Measurements from ENCODE around the gene GCLM.

GCLM gene

DNA sequence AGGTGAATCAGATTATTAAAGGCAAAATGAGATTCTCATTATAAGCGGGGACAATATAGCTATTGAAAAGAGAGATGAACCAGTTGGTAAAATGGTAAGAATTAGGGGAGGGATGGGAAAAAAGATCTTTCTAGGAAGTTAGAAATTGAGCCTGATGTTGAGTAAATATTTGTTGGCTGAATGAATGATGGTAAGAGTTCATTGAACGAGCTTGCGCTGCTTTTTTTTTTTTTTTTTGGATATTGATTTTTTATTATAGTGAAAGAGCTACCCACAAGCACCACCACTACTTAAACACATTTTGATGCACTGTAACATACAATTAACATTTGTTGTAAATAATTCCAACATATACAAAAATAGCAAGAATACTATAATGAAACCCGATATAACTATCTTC, 1.1 kb upstream of the GCLM start:
- Histone ChIP-seq H3K36me3 (ENCODE audit: control insufficient read depth, low read depth, low read length) (no peaks in the 10 kb centered on the region), H3K9ac (ENCODE audit: low read length) (no peak overlapping the region), H3K4me3 (ENCODE audit: low read length) (peak overlapping the region; percentile 95), H3K4me1 (ENCODE audit: control insufficient read depth, low read depth, low read length) (peaks cover 12% of the 10 kb centered on the region), H3K27me3 (ENCODE audit: control insufficient read depth, insufficient read depth, low read length) (peaks cover 4% of the 10 kb centered on the region), H3K9me3 (ENCODE audit: control insufficient read depth, low read depth, low read length) (no peaks in the 10 kb centered on the region), H3K27ac (ENCODE audit: low read length) (no peak overlapping the region)

DNA sequence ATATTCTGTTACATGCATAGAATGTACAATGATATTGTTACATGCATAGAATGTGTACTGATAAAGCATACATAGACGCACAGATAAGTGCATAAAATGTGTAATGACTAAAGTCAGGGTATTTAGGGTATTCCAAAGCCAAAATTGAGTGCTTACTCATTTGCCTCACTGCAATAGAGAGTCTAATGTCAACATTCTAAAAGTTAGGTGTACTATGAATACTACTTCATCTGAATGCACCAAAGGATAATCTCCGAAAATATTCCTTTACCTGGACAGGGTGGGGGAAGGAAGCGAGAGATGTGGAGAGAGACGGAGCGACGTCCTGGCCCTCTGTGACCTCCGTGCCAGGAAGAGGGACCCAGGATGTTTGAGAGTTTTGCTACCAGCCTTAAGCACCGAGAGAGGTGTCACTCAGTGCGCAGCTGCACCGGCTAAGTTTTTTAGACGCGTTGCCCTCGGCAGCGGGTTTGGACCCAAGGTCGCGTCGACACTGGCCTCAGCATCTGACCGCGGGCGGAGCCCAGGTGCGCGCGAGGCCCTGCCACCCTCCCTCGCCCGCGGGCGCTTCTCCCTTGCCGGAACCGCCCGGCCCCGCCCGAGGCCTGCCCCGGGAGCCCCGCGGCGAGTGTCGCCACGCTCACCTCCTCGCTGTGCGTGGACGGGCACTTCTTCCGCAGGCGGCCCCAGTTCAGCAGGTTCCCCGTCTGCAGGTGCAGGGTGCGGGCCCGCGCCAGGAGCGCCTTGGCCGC, 660 bp downstream of the GCLM start:
- Histone ChIP-seq H3K9ac (ENCODE audit: low read length) (peak overlapping the region; percentile 70), H3K27me3 (ENCODE audit: control insufficient read depth, insufficient read depth, low read length) (peaks cover 4% of the 10 kb centered on the region), H3K4me3 (ENCODE audit: low read length) (peak overlapping the region; percentile 95), H3K4me1 (ENCODE audit: control insufficient read depth, low read depth, low read length) (peaks cover 12% of the 10 kb centered on the region), H3K27ac (ENCODE audit: low read length) (no peak overlapping the region), H3K9me3 (ENCODE audit: control insufficient read depth, low read depth, low read length) (no peaks in the 10 kb centered on the region), H3K36me3 (ENCODE audit: control insufficient read depth, low read depth, low read length) (no peaks in the 10 kb centered on the region)

DNA sequence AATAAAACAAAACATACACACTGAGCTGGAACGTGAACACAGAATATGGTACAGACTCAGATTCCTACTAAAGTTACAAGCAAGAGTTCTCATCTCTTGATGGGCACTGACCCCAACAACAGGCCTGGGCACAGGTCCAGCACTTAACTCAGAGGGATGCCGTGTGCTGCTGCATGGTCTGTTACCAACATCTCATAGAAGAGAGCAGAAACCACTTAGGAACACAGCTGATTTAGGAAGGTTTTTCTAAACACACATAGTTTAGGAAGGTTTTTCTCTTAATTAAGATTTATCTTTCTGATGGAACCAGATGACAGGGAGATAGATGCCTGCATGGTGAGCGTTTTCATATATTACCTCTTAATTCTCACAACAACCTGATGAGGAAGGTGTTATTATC, 1.5 kb downstream of the GCLM start:
- Histone ChIP-seq H3K27me3 (ENCODE audit: control insufficient read depth, insufficient read depth, low read length) (peaks cover 4% of the 10 kb centered on the region), H3K27ac (ENCODE audit: low read length) (no peak overlapping the region), H3K4me3 (ENCODE audit: low read length) (peak overlapping the region; percentile 95), H3K9ac (ENCODE audit: low read length) (no peak overlapping the region), H3K4me1 (ENCODE audit: control insufficient read depth, low read depth, low read length) (peaks cover 12% of the 10 kb centered on the region), H3K36me3 (ENCODE audit: control insufficient read depth, low read depth, low read length) (no peaks in the 10 kb centered on the region), H3K9me3 (ENCODE audit: control insufficient read depth, low read depth, low read length) (no peaks in the 10 kb centered on the region)

DNA sequence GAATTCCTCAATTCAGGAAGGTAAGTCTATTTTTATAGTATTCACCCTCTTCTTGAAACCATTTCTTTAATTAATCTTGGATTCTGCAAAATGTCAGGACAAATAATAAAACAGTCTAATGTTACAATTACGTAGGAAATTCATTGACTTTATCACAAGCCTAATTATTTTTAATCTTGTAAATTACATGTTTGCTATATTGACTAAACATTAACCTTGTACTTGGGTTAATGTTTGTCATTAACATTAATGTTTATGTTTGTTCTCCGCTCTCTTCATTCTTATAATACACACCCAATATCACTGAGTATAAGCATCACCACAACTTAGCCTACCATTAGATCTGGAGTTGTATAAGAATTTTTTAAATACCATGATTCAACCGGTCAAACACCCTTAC, 2.8 kb downstream of the GCLM start:
- Histone ChIP-seq H3K27ac (ENCODE audit: low read length) (no peak overlapping the region), H3K9me3 (ENCODE audit: control insufficient read depth, low read depth, low read length) (no peaks in the 10 kb centered on the region), H3K9ac (ENCODE audit: low read length) (no peak overlapping the region), H3K4me1 (ENCODE audit: control insufficient read depth, low read depth, low read length) (peaks cover 12% of the 10 kb centered on the region), H3K4me3 (ENCODE audit: low read length) (no peak overlapping the region), H3K36me3 (ENCODE audit: control insufficient read depth, low read depth, low read length) (no peaks in the 10 kb centered on the region), H3K27me3 (ENCODE audit: control insufficient read depth, insufficient read depth, low read length) (peaks cover 4% of the 10 kb centered on the region)

DNA sequence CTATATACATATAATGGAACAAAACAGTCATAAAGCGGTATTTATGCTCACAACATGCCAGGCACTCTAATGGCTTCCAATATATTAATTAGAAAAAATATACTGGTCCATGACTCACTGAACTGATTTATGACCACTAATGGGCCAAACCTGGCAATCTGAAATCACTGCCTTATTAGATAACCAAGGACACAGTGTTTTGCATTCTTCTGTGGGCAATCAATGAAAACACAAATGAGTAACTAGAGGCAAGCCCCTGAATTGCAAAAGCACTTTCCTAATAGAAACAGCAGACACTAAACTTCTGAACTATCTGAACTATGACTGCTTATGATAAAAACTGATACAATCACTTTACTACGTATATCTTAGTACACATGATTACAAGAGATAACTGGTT, 3.5 kb downstream of the GCLM start:
- peaks cover 4% of the 10 kb centered on the region for H3K27me3 ChIP-seq (ENCODE audit: control insufficient read depth, insufficient read depth, low read length)
- H3K4me3 ChIP-seq (ENCODE audit: low read length): no peak overlapping the region
- H3K9me3 ChIP-seq (ENCODE audit: control insufficient read depth, low read depth, low read length): no peaks in the 10 kb centered on the region
- H3K27ac ChIP-seq (ENCODE audit: low read length): no peak overlapping the region
- peaks cover 12% of the 10 kb centered on the region for H3K4me1 ChIP-seq (ENCODE audit: control insufficient read depth, low read depth, low read length)
- H3K9ac ChIP-seq (ENCODE audit: low read length): no peak overlapping the region
- no peaks in the 10 kb centered on the region for H3K36me3 ChIP-seq (ENCODE audit: control insufficient read depth, low read depth, low read length)

DNA sequence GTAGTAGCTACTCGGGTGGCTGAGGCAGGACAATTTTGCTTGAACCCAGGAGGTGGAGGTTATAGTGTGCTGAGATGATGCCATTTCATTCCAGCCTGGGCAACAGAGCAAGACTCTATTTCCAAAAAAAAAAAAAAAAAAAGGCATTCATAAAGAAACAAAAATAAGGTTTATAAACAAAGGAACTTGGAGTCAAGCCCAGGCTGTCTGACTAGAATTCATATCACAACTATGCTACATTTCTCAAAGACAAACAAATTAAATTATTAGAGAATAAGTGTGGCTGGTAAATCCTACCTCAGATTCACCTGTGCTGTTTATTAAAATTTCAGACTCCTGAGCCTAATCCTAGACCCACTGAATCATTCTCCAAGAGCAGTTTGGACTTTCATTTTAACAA, 4.2 kb downstream of the GCLM start:
- Histone ChIP-seq H3K4me3 (ENCODE audit: low read length) (no peak overlapping the region), H3K4me1 (ENCODE audit: control insufficient read depth, low read depth, low read length) (peaks cover 11% of the 10 kb centered on the region), H3K27me3 (ENCODE audit: control insufficient read depth, insufficient read depth, low read length) (peaks cover 4% of the 10 kb centered on the region), H3K36me3 (ENCODE audit: control insufficient read depth, low read depth, low read length) (no peaks in the 10 kb centered on the region), H3K9me3 (ENCODE audit: control insufficient read depth, low read depth, low read length) (no peaks in the 10 kb centered on the region), H3K9ac (ENCODE audit: low read length) (no peak overlapping the region), H3K27ac (ENCODE audit: low read length) (no peak overlapping the region)

DNA sequence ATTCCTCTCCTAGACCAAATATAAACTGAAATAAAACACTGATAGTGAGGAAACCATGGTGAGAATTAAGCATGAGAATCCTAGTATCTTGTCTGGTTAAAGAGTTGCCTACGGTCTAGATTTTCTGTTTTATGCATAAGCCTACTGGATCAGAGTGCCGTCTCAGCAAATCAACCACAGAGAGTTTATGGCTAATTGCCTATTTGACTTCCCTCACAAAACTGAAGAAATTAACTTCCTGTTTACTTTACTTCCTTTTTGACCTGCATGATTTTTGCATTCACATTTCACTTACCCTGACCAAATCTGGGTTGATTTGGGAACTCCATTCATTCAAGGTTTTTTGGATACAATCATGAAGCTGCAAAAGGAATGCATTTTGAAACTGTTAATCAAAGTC, 5.0 kb downstream of the GCLM start:
- no peaks in the 10 kb centered on the region for H3K36me3 ChIP-seq (ENCODE audit: control insufficient read depth, low read depth, low read length)
- H3K9me3 ChIP-seq (ENCODE audit: control insufficient read depth, low read depth, low read length): no peaks in the 10 kb centered on the region
- peaks cover 8% of the 10 kb centered on the region for H3K4me1 ChIP-seq (ENCODE audit: control insufficient read depth, low read depth, low read length)
- no peak overlapping the region for H3K9ac ChIP-seq (ENCODE audit: low read length)
- H3K27ac ChIP-seq (ENCODE audit: low read length): no peak overlapping the region
- peaks cover 4% of the 10 kb centered on the region for H3K27me3 ChIP-seq (ENCODE audit: control insufficient read depth, insufficient read depth, low read length)
- no peak overlapping the region for H3K4me3 ChIP-seq (ENCODE audit: low read length)

DNA sequence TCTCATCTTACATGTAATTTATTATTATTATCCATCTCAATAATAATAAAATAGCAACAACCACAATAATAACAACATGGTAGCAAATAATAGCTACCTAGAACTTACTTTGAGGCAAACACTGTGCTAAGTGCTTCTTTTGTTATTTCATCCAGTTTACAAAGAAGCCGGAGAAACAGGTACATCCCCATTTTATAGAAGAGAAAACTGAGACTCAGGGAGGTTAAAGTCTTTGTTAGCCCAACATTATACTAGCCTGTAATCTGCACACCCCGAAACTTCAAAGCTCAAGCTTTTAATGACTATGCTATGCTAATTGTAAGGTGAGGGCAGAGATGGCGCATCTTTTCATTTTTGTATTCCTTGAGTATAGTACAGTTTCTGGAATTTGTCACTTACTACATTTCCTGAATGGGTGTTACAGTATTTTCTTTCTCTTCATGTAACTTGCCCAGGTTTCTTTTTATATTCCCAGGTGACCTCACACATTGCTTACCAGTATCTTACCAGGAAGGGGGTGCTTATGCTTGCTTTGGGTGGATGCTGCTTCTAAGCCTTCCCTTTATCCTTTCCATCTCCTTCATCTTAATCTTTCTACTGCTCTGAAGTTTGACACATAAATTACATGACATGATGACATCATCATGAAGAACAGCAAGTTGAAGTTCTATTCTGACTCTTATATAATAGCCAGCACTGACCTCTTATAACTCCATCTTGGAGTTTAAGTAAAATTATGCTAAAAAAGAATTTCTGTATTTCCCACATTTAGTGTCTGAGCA, 8.3 kb downstream of the GCLM start:
- Histone ChIP-seq H3K9me3 (ENCODE audit: control insufficient read depth, low read depth, low read length) (no peaks in the 10 kb centered on the region), H3K9ac (ENCODE audit: low read length) (no peak overlapping the region), H3K27ac (ENCODE audit: low read length) (no peak overlapping the region), H3K4me1 (ENCODE audit: control insufficient read depth, low read depth, low read length) (no peaks in the 10 kb centered on the region), H3K27me3 (ENCODE audit: control insufficient read depth, insufficient read depth, low read length) (no peaks in the 10 kb centered on the region), H3K4me3 (ENCODE audit: low read length) (no peak overlapping the region), H3K36me3 (ENCODE audit: control insufficient read depth, low read depth, low read length) (peaks cover 8% of the 10 kb centered on the region)

DNA sequence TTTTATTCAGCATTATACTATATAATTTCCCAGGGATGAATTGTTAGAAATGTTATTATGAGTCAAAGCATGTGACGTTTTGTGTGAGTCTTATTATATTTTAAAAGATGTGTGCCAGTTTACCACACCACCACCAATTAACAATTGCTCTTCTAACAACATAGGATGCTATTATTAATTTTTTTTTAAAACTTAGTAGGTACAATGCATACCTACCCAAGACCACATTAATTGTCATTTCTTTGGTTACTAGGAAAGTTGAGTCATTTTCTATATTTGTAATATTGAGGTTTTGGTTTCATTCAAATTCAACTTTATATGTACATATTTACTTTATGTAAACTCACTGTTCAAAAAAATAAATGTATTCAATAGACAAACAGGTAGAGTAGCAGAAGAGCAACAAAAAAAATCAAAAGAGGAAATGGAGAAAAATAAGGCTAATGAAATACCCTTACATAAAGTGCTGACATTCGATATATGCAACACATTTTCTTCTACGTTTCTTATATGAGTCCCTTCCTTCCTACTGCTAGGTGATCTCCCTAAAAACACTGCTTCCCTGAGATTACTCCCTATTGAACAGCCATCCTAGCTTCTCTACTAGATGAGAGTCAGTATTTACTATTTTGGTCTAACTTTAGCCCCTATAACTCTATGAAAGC, 9.6 kb downstream of the GCLM start:
- H3K27ac ChIP-seq (ENCODE audit: low read length): no peak overlapping the region
- no peak overlapping the region for H3K4me3 ChIP-seq (ENCODE audit: low read length)
- no peaks in the 10 kb centered on the region for H3K9me3 ChIP-seq (ENCODE audit: control insufficient read depth, low read depth, low read length)
- peaks cover 13% of the 10 kb centered on the region for H3K36me3 ChIP-seq (ENCODE audit: control insufficient read depth, low read depth, low read length)
- H3K9ac ChIP-seq (ENCODE audit: low read length): no peak overlapping the region
- H3K4me1 ChIP-seq (ENCODE audit: control insufficient read depth, low read depth, low read length): no peaks in the 10 kb centered on the region
- no peaks in the 10 kb centered on the region for H3K27me3 ChIP-seq (ENCODE audit: control insufficient read depth, insufficient read depth, low read length)

DNA sequence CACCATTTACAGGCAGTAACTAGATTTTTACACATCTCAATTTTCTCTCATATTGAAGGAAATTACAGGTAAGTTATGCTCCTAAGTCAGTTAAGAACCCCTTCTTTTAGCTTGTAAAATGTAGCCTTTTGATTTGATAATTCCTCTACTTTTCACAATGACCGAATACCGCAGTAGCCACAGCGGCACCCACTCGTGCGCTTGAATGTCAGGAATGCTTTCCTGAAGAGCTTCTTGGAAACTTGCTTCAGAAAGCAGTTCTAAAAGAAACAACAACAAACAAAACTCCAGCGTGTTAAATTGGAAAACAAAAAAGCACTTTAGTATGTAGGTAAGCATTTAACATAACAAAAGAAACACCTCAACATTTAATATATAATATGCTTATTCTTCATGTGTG, 20.3 kb downstream of the GCLM start:
- Histone ChIP-seq H3K9me3 (ENCODE audit: control insufficient read depth, low read depth, low read length) (no peaks in the 10 kb centered on the region), H3K36me3 (ENCODE audit: control insufficient read depth, low read depth, low read length) (no peaks in the 10 kb centered on the region), H3K27me3 (ENCODE audit: control insufficient read depth, insufficient read depth, low read length) (no peaks in the 10 kb centered on the region), H3K9ac (ENCODE audit: low read length) (no peak overlapping the region), H3K27ac (ENCODE audit: low read length) (no peak overlapping the region), H3K4me1 (ENCODE audit: control insufficient read depth, low read depth, low read length) (peaks cover 11% of the 10 kb centered on the region), H3K4me3 (ENCODE audit: low read length) (peak overlapping the region; percentile 33)

DNA sequence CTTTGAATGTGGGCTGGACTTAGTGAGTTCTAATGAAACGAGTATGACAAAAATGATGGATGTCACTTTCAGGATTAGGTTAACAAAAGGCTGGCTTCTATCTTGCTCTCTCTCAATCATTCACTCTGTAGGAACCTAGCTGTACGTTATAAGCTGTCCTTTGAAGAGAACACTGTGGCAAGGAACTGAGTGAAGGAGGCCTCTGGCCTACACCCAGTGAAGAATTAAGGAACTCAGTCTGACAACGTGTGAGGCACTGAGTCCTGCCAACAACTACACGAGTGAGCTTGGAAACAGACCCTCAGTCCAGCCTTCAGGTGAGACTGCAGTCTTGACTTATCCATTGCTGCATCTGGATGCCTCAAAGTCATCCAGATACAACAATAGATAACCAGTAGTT, 27.0 kb downstream of the GCLM start:
- peaks cover 6% of the 10 kb centered on the region for H3K4me1 ChIP-seq (ENCODE audit: control insufficient read depth, low read depth, low read length)
- no peaks in the 10 kb centered on the region for H3K27me3 ChIP-seq (ENCODE audit: control insufficient read depth, insufficient read depth, low read length)
- no peak overlapping the region for H3K4me3 ChIP-seq (ENCODE audit: low read length)
- peaks cover 4% of the 10 kb centered on the region for H3K36me3 ChIP-seq (ENCODE audit: control insufficient read depth, low read depth, low read length)
- H3K9ac ChIP-seq (ENCODE audit: low read length): no peak overlapping the region
- no peak overlapping the region for H3K27ac ChIP-seq (ENCODE audit: low read length)
- no peaks in the 10 kb centered on the region for H3K9me3 ChIP-seq (ENCODE audit: control insufficient read depth, low read depth, low read length)

All from iPS-18a (cell line).